Measurements from ENCODE around the gene KDM4B. TPM values are rescaled to one million over a fixed set of nuclear protein-coding genes. Genes with fewer than 3 reads are reported as not detected.
A peak's percentile ranks its signal among the peaks of the same experiment; 100 is the strongest.

The KDM4B gene
- total and polyA plus RNA-seq, 2 donors (not counting 1 experiment from before 2014, with no cell fraction given) = 75.5 to 205 TPM

- peak overlapping the region; percentile 86 for H3K4me3 Mint-ChIP-seq
- H3K27me3 Mint-ChIP-seq = no peaks in the 10 kb centered on the region
- Histone ChIP-seq H3K4me2 (replicated peaks; ENCODE audit: low read depth, low read length, poor library complexity, severe bottlenecking) (peak overlapping the region; percentile 84), H3K36me3 (replicated peaks in 1 of 2; ENCODE audit: control extremely low read depth in 1 of 2, control insufficient read depth in 1 of 2, extremely low read depth in 1 of 2, insufficient read depth in 2 of 2, low read length in 1 of 2) (no peaks in the 10 kb centered on the region), H3K4me3 (ENCODE audit: control extremely low read depth in 1 of 5, extremely low read depth in 1 of 5, insufficient read depth in 1 of 5, low read depth in 2 of 5, low read length in 4 of 5) (peak overlapping the region; percentile 41 to 67 (median 56)), H3K9me3 (ENCODE audit: control extremely low read depth in 1 of 3, control insufficient read depth in 2 of 3, insufficient read depth in 1 of 3, low read length in 2 of 3) (no peaks in the 10 kb centered on the region), H3K27ac (ENCODE audit: low read length in 2 of 2) (no peak overlapping the region), H4K20me1 (ENCODE audit: control insufficient read depth, insufficient read depth, low read length, poor library complexity, severe bottlenecking) (peaks cover 52% of the 10 kb centered on the region), H3K9ac (ENCODE audit: low read length) (peak overlapping the region; percentile 59), H3K27me3 (replicated peaks in 1 of 4; ENCODE audit: control extremely low read depth in 1 of 4, control insufficient read depth in 3 of 4, insufficient read depth in 4 of 4, low read length in 3 of 4) (no peaks in the 10 kb centered on the region), H2AFZ (ENCODE audit: insufficient read depth, low read depth, low read length, poor library complexity, severe bottlenecking) (peak overlapping the region; percentile 1), H3K79me2 (ENCODE audit: control insufficient read depth, insufficient read depth, low read length) (peaks cover 62% of the 10 kb centered on the region), H3K4me1 (ENCODE audit: control insufficient read depth in 2 of 2, insufficient read depth in 2 of 2, low read length in 2 of 2) (peaks cover 27 to 34% of the 10 kb centered on the region in 2 donors)
- WGBS (ENCODE audit: insufficient coverage) = 23% methylated on average over 24 of the region's 31 CpGs
- ATAC-seq (ENCODE audit: low read depth) (no peak), DNase-seq (peak; percentile 34)
- intact Hi-C loops (cut with micrococcal nuclease) = loop anchor here (10.0 kb wide), 1 partner anchor 1004 kb away; the partner anchor contains the start of gene RANBP3
- peak overlapping the region; percentile 51 for H3K27ac Mint-ChIP-seq
- H3K4me1 Mint-ChIP-seq = peaks cover 37% of the 10 kb centered on the region
- CTCF ChIA-PET = interaction anchor here (0.6 to 1.8 kb wide), 4 partner anchors 23 to 170 kb away, joined by 3 to 5 read pairs (median 4); no protein-coding TSS in a partner anchor
- POLR2A ChIA-PET = interaction anchor here (0.5 to 0.7 kb wide), 3 partner anchors 30 to 164 kb away, joined by 7 to 9 read pairs (median 9); no protein-coding TSS in a partner anchor
- TF ChIP-seq CTCF (IDR thresholded peaks at IDR 0.05) = no peak
- no peak for TF ChIP-seq EZH2 (IDR thresholded peaks at IDR 0.05; ENCODE audit: borderline replicate concordance, insufficient read depth, low read depth, low read length, poor library complexity, severe bottlenecking)
- no peaks in the 10 kb centered on the region for H3K9me3 Mint-ChIP-seq (ENCODE audit: insufficient read depth)
Observed at GRCh38 chr19:4970558-4971423, 1.9 kb downstream of the KDM4B start.

- Mint-ChIP-seq H3K4me3 (peak overlapping the region; percentile 86), H3K27me3 (no peaks in the 10 kb centered on the region), H3K4me1 (peaks cover 41% of the 10 kb centered on the region), H3K9me3 (ENCODE audit: insufficient read depth) (no peaks in the 10 kb centered on the region), H3K27ac (no peak overlapping the region)
- ATAC-seq (ENCODE audit: low read depth) (no peak), DNase-seq (peak; percentile 43)
- Histone ChIP-seq H4K20me1 (ENCODE audit: control insufficient read depth, insufficient read depth, low read length, poor library complexity, severe bottlenecking) (peaks cover 57% of the 10 kb centered on the region), H2AFZ (ENCODE audit: insufficient read depth, low read depth, low read length, poor library complexity, severe bottlenecking) (no peak overlapping the region), H3K4me3 (ENCODE audit: control extremely low read depth in 1 of 5, extremely low read depth in 1 of 5, insufficient read depth in 1 of 5, low read depth in 2 of 5, low read length in 4 of 5) (no peak overlapping the region), H3K4me2 (replicated peaks; ENCODE audit: low read depth, low read length, poor library complexity, severe bottlenecking) (peak overlapping the region; percentile 84), H3K27me3 (replicated peaks in 1 of 4; ENCODE audit: control extremely low read depth in 1 of 4, control insufficient read depth in 3 of 4, insufficient read depth in 4 of 4, low read length in 3 of 4) (no peaks in the 10 kb centered on the region), H3K36me3 (replicated peaks in 1 of 2; ENCODE audit: control extremely low read depth in 1 of 2, control insufficient read depth in 1 of 2, extremely low read depth in 1 of 2, insufficient read depth in 2 of 2, low read length in 1 of 2) (no peaks in the 10 kb centered on the region), H3K79me2 (ENCODE audit: control insufficient read depth, insufficient read depth, low read length) (peaks cover 68% of the 10 kb centered on the region), H3K27ac (ENCODE audit: low read length in 2 of 2) (no peak overlapping the region), H3K9me3 (ENCODE audit: control extremely low read depth in 1 of 3, control insufficient read depth in 2 of 3, insufficient read depth in 1 of 3, low read length in 2 of 3) (no peaks in the 10 kb centered on the region), H3K9ac (ENCODE audit: low read length) (no peak overlapping the region), H3K4me1 (ENCODE audit: control insufficient read depth in 2 of 2, insufficient read depth in 2 of 2, low read length in 2 of 2) (peaks cover 29 to 37% of the 10 kb centered on the region in 2 donors)
- WGBS (ENCODE audit: insufficient coverage) = 44% methylated on average over 10 of the region's 10 CpGs
- POLR2A ChIA-PET = interaction anchor here (0.6 kb wide), 1 partner anchor 31 kb away, joined by 9 read pairs; no protein-coding TSS in a partner anchor
- intact Hi-C loops (cut with micrococcal nuclease) = loop anchor here (10.0 kb wide), 1 partner anchor 1003 kb away; the partner anchor contains the start of gene RANBP3
- CTCF ChIA-PET = interaction anchor here (1.8 kb wide), 1 partner anchor 60 kb away, joined by 5 read pairs; no protein-coding TSS in a partner anchor
- TF ChIP-seq EZH2 (IDR thresholded peaks at IDR 0.05; ENCODE audit: borderline replicate concordance, insufficient read depth, low read depth, low read length, poor library complexity, severe bottlenecking) (no peak), CTCF (IDR thresholded peaks at IDR 0.05) (no peak)
Observed at GRCh38 chr19:4971424-4971793, 2.5 kb downstream of the KDM4B start.

Measured in B cell (primary cell).